Vagina (tissue), 2 donors: ENCODE measurements around the gene SMIM32. TPM values are rescaled to one million over a fixed set of nuclear protein-coding genes. Genes with fewer than 3 reads are reported as not detected.
A peak's percentile ranks its signal among the peaks of the same experiment; 100 is the strongest.

Experiments
- DNase-seq, 2 donors: peaks; one replicate each; pipeline ENCODE4 v3.0.0-alpha.2; 2017; ENCODE audit errors: extremely low spot score in 2 of 2
- H3K27ac ChIP-seq: fragments of 200-600 bp; sonication (generic); one replicate; pipeline ENCODE4 v1.5.1; 2019
- H3K27me3 ChIP-seq: fragments of 200-600 bp; sonication (generic); one replicate; pipeline ENCODE4 v1.5.1; 2019
- H3K36me3 ChIP-seq, 2 donors: fragments of 200-600 bp; sonication (generic); one replicate each; pipeline ENCODE4 v1.5.1; 2017 to 2019
- H3K4me1 ChIP-seq: fragments of 200-600 bp; sonication (generic); one replicate; pipeline ENCODE4 v1.5.1; 2019
- H3K4me3 ChIP-seq, 2 donors: fragments of 200-600 bp; sonication (generic); 1 replicate in 1 of 2; 2 replicates in 1 of 2; pipeline ENCODE4 v1.5.1; 2016 to 2019
- H3K9me3 ChIP-seq: fragments of 200-600 bp; sonication (generic); one replicate; pipeline ENCODE4 v1.5.1; 2019
- POLR2A ChIP-seq, 2 donors: fragments of 450-650 bp; IDR thresholded peaks; one replicate each; pipeline ENCODE4 v1.6.1; 2017; ENCODE audit warnings: antibody characterized with exemption in 2 of 2, mild to moderate bottlenecking in 2 of 2, moderate library complexity in 2 of 2
- POLR2AphosphoS5 ChIP-seq, 2 donors: sonication (generic); formaldehyde crosslinking; IDR thresholded peaks; one replicate each; pipeline ENCODE4 v1.9.0; 2017; ENCODE audit warnings: antibody characterized with exemption in 2 of 2, mild to moderate bottlenecking in 2 of 2, low read depth in 1 of 2; ENCODE audit not compliant: insufficient read depth in 1 of 2
- intact Hi-C: fragments of 100-400 bp; cut with DNase I; formaldehyde crosslinking; loops from one replicate; pipeline ENCODE4 v1.15.1; 2023
- total RNA-seq: library from RNA; depleted of rRNA; stranded (reverse); fragments of >200 nt; gene quantifications from one replicate; pipeline ENCODE4 v1.2.3, GENCODE V29; 2016
- TF ChIP-seq, protein P1 (sequence below), 3 experiments: fragments of 450-650 bp in 2 of 3; fragments of 200-600 bp in 1 of 3; sonication (generic) in 1 of 3; IDR thresholded peaks; one replicate each; pipeline ENCODE4 v1.5.1; 2017 to 2019; ENCODE audit warnings: antibody characterized with exemption in 3 of 3, mild to moderate bottlenecking in 2 of 3, moderate library complexity in 2 of 3

SMIM32 gene
- total RNA-seq, 1 donor from 2014 or later = not detected

DNA sequence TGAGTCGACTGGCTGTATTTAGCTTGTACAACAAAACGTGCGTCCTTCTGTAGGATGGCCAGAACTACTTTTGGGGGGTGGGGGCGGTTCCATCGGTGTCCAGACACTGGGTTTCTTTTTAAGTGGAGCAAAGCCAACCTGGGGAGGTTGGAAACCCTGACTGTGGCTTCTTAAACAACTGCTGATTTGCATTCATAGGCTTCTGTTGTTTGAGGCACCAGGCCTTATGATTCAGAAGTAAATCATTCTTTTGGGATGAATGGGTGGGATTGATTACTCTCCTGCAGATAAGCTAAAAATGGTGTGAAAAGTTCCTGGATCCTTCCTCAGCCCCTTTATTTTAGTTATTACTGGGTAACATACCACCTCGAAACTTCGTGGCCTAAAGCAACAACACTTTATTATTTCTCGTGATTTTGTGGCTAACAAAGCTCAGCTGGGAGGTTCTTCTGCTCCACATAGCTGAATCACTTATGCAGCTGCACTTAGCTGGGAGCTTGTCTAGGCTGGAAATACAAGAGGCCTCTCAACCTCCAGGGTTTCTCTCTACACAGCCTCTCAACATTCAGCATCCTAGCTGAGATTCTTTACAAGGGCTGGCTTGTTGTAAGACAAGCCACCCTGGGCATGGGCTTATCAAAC lies 12.2 kb upstream of the SMIM32 start:
- Histone ChIP-seq H3K4me1 (no peaks in the 10 kb centered on the region), H3K27ac (no peak overlapping the region), H3K27me3 (no peaks in the 10 kb centered on the region), H3K4me3 (no peak overlapping the region), H3K9me3 (no peaks in the 10 kb centered on the region), H3K36me3 (no peaks in the 10 kb centered on the region)
- peak in 1 of 2 donors; percentile 43 for DNase-seq
- intact Hi-C loops = no loop called here
- TF ChIP-seq POLR2A (IDR thresholded peaks at IDR 0.05) (no peak), POLR2AphosphoS5 (IDR thresholded peaks at IDR 0.05; ENCODE audit: insufficient read depth in 1 of 2, low read depth in 1 of 2) (no peak)
- TF ChIP-seq, protein P1, sequence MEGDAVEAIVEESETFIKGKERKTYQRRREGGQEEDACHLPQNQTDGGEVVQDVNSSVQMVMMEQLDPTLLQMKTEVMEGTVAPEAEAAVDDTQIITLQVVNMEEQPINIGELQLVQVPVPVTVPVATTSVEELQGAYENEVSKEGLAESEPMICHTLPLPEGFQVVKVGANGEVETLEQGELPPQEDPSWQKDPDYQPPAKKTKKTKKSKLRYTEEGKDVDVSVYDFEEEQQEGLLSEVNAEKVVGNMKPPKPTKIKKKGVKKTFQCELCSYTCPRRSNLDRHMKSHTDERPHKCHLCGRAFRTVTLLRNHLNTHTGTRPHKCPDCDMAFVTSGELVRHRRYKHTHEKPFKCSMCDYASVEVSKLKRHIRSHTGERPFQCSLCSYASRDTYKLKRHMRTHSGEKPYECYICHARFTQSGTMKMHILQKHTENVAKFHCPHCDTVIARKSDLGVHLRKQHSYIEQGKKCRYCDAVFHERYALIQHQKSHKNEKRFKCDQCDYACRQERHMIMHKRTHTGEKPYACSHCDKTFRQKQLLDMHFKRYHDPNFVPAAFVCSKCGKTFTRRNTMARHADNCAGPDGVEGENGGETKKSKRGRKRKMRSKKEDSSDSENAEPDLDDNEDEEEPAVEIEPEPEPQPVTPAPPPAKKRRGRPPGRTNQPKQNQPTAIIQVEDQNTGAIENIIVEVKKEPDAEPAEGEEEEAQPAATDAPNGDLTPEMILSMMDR (IDR thresholded peaks at IDR 0.05) = no peak

DNA sequence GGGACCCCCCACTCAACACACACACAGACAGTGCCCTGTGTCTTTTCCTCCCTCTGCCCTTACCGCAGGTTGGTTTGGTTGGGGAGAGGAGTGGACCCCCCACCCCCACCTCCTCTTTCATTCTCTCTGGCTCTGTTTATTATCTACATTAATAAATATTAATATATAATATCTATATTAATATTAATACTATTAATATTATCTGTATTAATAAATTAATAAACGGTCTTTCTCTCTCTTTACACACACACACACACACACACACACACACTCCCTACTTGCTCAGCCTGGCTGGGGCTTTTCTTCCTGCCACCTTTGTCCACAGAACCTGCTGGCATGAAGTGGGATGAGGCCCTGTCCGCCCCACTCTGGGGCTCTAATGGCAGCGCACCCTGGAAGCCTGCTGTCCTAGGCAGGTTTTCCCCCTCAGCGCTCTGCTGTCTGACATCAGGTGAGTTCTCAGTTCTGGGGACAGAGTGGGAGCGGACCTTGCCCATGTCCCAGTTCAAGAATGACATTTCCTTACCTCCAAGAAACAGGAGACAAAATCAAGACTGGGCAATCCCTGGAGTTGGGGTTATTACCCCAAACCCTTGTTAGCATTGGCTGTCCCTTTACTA lies 10.5 kb upstream of the SMIM32 start:
- TF ChIP-seq, protein P1 (IDR thresholded peaks at IDR 0.05) = no peak
- TF ChIP-seq POLR2AphosphoS5 (IDR thresholded peaks at IDR 0.05; ENCODE audit: insufficient read depth in 1 of 2, low read depth in 1 of 2) = no peak
- no peak for TF ChIP-seq POLR2A (IDR thresholded peaks at IDR 0.05)
- Histone ChIP-seq H3K27me3 (no peaks in the 10 kb centered on the region), H3K4me3 (no peak overlapping the region), H3K27ac (no peak overlapping the region), H3K4me1 (no peaks in the 10 kb centered on the region), H3K9me3 (no peaks in the 10 kb centered on the region), H3K36me3 (no peaks in the 10 kb centered on the region)
- peak; percentile 31 to 70 for DNase-seq
- intact Hi-C loops = no loop called here

DNA sequence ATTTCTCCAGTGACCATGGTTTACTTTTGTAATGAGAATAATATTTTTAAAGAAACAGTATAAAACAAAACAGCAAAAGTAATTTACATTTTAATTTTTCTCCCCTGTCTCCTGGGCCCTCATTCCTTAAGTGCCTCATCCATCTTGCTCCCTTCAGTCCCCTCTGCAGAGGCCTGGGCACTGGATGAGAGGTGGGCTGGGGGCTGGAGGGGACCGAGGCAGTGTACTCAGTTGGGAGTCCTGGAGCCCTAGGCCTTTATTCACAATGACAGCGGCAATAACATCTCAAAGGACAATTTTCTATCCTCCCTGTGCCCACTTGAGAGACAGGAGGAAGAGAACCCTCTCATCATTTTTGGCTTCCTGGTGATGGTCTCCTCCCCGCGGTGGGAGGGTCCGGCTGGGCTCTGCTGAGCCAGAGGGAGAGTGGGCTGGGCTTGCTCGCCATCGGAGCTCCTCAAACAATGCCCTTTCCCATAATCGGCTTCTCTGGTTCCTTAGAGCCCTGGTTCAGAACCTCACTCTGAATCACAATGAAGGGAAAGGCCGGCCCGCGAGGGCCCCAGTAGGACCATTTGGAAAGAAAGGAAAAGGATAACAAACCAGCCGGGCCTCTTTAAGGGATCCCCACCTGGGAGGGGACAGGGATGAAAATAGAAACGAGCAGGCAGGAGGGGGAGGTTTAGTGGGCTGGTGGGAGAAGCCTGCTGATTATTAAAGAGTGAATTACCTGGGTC lies 9.7 kb upstream of the SMIM32 start:
- intact Hi-C loops = no loop called here
- TF ChIP-seq POLR2AphosphoS5 (IDR thresholded peaks at IDR 0.05; ENCODE audit: insufficient read depth in 1 of 2, low read depth in 1 of 2) (no peak), POLR2A (IDR thresholded peaks at IDR 0.05) (no peak)
- TF ChIP-seq, protein P1 (IDR thresholded peaks at IDR 0.05) = no peak

DNA sequence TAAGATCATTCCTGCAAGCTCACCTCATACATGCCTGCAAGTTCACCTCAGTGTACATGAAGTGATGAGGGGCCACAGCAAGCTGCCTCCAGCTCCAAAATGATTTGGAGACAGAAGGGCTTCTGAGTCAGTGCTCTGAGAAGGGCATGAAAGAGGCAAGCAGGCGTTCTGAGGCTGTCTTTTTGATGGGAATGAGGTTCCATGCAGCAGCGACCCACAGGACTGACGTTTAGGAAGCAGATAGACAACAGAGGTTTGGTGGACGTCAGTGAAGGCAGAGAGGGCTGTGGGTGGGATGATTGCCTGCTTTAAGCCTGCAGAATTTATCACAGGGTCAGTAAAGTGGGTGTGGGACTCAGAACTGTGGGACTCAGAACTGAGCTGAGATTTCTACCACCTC lies 8.9 kb upstream of the SMIM32 start:
- H3K27me3 ChIP-seq = no peaks in the 10 kb centered on the region
- TF ChIP-seq, protein P1 (IDR thresholded peaks at IDR 0.05) = no peak
- TF ChIP-seq POLR2A (IDR thresholded peaks at IDR 0.05) (no peak), POLR2AphosphoS5 (IDR thresholded peaks at IDR 0.05; ENCODE audit: insufficient read depth in 1 of 2, low read depth in 1 of 2) (no peak)
- DNase-seq = peak; percentile 37 to 67
- intact Hi-C loops = no loop called here
- no peaks in the 10 kb centered on the region for H3K9me3 ChIP-seq
- H3K4me3 ChIP-seq = no peak overlapping the region
- no peak overlapping the region for H3K27ac ChIP-seq
- no peaks in the 10 kb centered on the region for H3K4me1 ChIP-seq
- H3K36me3 ChIP-seq = no peaks in the 10 kb centered on the region

More for the DNA sequence above, 9.7 kb upstream of the SMIM32 start:
- Histone ChIP-seq H3K27me3 (no peaks in the 10 kb centered on the region), H3K27ac (no peak overlapping the region), H3K4me1 (no peaks in the 10 kb centered on the region), H3K4me3 (no peak overlapping the region), H3K9me3 (no peaks in the 10 kb centered on the region), H3K36me3 (no peaks in the 10 kb centered on the region)
- peak; percentile 25 to 32 for DNase-seq
